HG03521 (cell line): ENCODE data around the gene SLC17A5.

Experiments used
- ATAC-seq: cut with Tn5 transposase; IDR thresholded peaks from one replicate; pipeline ENCODE4 v1.9.1; 2021; ENCODE audit warnings: mild to moderate bottlenecking, moderate library complexity; ENCODE audit not compliant: unreplicated experiment

The SLC17A5 gene

DNA sequence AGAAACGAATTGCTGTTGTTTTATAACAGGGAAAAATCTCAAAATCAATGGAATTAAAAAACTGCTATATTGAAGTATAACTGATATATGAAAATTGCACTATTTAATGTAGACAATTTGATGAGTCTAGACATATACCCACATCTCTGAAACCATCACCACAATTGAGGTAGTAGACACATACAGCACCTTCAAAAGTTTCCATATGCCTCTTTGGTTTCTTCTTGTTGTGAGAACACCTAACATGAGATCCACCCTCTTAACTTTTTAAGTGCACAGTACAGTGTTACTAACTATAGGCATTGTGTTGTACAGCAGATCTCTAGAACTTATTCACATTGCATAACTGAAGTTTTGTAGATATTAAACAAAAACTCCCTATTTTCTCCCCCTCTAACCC, 14.0 kb upstream of the SLC17A5 start:
- ATAC-seq, result no peak

GRCh38 chr6:73666393-73666792, 12.6 kb upstream of the SLC17A5 start:
- no peak for ATAC-seq

- peak; percentile 41 for ATAC-seq
These were observed 12.0 kb upstream of the SLC17A5 start for GRCh38 chr6:73665686-73666319.

DNA sequence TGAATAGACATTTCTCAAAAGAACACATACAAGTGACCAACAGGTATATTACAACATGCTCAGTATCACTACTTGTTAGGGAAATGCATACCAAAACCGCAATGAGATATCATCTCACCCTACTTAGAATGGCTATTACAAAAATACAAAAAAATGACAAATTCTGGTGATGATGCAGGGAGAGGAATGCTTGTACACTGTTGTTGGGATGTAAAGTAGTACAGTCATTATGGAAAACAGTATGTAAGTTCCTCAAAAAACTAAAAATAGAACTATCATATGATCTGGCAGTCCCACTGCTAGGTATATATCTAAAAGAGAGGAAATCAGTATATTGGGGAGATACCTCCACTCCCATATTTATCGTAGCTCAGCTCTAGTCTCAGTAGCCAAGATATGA, 10.9 kb upstream of the SLC17A5 start:
- ATAC-seq, result no peak

DNA sequence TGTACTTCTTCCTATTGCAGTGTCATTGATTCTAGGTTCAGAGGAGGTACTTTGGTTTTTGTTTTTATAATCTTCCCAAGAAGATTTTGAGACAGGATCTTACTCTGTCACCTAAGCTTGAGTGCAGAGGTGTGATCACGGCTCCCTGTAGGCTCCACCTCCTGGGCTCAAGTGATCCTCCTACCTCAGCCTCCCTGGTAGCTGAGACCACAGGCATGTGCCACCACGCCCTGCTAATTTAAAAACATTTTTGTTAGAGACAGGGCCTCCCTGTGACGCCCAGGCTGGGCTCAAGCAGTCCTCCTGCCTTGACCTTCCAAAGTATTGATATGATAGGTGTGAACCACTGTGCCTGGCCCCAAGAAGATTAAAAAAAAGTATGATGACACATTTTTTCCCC, 3.4 kb upstream of the SLC17A5 start:
- no peak for ATAC-seq

GRCh38 chr6:73656531-73657145, 2.8 kb upstream of the SLC17A5 start:
- ATAC-seq, result no peak

DNA sequence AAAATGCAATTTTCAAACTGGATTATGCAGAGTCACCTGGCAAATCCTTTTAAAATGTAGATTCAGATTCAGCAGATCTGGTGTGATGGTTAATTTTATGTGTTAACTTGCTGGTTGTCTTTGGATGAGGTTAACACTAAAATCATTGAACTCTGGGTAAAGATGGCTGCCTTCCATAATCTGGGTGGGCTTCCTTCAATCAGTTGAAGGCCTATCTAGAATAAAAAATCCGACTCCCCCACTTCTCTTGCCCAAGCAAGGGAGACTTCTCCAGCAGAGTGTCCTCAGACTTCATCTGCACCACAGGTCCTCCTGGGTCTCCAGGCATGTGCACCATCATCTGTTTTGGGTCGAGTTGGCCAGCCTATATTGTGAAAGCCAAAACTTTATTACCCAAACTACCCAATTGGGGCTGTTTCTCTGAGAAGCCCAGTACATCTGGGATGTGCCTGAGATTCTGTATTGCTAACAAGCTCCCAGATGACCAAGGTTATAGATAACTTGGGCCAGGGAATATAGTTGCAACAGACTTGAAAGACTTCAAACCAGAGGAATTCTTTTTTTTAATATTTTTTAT, 1.6 kb upstream of the SLC17A5 start:
- ATAC-seq, result no peak

DNA sequence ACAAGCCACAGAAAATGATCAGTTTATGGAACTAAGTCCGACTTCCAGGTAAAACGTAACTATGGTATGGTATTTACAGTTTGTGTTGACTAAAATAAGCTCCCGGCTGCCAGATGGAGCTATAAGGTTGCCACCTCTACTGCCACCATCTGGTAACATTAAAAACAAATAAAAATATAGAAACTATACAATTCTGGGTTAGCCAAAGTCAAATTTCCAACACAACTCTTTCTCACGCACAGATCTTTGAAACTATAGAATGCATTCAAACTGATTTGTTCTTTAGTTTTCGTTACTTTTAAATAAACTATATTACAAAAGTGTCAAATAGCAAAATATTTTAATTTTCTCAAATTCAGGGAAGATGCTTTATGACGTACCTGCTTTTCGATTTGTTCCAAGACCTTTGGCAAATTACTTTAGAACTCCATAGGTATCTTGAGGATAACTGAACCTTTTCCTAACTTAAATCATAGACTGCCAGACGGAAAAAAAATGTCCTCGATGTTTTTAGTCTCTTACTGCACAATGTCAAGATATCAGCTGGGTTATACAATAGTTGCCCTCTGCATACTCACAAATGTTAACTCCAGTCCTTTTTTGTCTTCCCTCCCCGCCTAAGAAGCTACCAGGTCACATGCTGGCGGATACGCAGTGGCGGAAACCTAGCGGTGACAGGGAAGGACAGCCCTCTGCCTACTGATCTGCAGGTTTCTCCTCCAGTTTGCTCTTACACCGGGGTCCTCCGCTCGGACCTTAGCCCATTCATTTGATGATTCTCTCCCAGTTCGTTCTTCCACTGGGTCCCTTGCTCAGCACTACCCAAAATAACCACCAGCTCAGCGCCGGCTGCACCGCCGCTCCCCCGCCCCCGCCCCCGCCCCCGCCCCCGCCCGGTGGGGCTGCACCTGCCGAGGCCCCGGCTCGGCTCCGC, 888 bp downstream of the SLC17A5 start:
- ATAC-seq, result peak; percentile 28

- ATAC-seq, result no peak
These were observed 4.0 kb downstream of the SLC17A5 start for GRCh38 chr6:73649783-73650182.

DNA sequence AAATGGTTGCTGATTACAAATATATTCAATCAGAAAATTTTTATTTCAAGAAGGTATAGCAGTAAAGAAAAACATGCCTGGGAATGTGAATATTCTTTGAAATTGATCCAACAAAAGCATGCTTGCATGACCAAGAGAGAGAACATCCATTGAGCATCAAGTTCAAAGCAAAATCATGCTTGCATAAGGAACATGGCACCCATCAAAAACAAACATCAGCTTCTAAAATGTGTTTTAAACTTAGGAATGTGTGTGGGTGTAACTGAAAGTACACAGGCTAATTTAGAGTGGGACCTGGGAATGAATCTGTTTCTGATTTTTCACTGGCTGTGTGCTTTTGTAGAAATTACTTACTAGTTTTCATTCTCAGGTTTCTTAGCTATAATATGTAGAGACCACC, 5.6 kb downstream of the SLC17A5 start:
- ATAC-seq, result no peak

GRCh38 chr6:73644941-73645591, 8.7 kb downstream of the SLC17A5 start:
- ATAC-seq, result no peak

GRCh38 chr6:73644030-73644429, 9.8 kb downstream of the SLC17A5 start:
- ATAC-seq, result no peak

GRCh38 chr6:73642530-73642929, 11.3 kb downstream of the SLC17A5 start:
- no peak for ATAC-seq

- no peak for ATAC-seq
These were observed 13.5 kb downstream of the SLC17A5 start for GRCh38 chr6:73640179-73640750.

- ATAC-seq, result no peak
These were observed 14.8 kb downstream of the SLC17A5 start for GRCh38 chr6:73639040-73639439.

- no peak for ATAC-seq
These were observed 16.4 kb downstream of the SLC17A5 start for GRCh38 chr6:73637404-73637803.

DNA sequence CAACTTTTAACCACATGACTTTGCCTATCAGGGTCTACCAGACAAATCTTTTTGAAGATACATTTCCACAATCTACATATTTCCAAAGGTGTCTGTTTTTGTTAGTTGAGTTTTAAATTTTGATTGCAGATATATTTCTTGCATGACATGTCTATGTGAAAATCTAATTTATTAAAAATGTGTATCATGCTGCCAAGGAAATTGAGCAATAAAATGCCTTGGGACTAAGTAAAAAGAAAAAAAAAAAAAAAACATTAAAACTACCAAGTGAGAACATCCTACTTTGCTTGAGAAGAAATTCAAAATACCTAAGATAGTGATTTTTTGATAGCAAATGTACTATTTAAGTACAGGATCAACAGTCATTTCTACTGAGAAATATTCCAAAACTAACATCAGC, 17.7 kb downstream of the SLC17A5 start:
- ATAC-seq, result no peak

GRCh38 chr6:73632346-73632745, 21.4 kb downstream of the SLC17A5 start:
- no peak for ATAC-seq

DNA sequence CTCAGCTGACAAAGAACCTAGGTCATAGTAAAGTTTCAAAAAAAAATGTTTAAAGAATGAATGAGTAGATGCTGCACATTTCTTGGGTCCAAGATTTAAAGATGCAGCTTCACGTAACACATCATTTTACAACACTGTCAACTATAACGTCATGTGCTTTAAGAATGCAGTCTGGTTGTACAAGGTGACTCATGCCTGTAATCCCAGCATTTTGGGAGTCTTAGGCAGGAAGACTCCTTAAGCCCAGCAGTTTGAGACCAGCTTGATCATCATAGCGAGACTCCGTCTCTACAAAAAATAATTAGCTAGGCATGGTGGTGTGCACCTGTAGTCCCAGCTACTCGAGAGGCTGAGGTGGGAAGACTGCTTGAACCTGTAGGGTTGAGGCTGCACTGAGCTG, 21.9 kb downstream of the SLC17A5 start:
- no peak for ATAC-seq

- ATAC-seq, result no peak
These were observed 23.4 kb downstream of the SLC17A5 start for GRCh38 chr6:73630401-73630800.

DNA sequence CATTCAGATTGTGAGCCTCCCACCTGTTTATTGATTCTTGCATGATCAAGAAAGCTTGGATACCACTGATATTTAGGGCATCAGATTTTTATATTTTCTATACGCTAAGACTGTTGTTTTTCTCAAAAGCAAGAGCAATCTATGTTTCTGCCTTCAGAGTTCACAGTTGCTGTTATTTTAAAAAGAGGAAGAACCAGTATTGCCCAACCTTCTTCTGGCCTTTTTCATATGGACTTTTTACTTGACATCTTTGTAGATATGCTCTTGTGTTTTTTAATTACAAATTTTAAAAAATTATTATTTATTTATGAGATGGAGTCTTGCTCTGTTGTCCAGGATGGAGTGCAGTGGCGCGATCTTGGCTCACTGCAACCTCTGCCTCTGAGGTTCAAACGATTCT, 28.9 kb downstream of the SLC17A5 start:
- no peak for ATAC-seq
